GM12892 (cell line): ENCODE results near the gene TMEM150C.

Experiments
- POLR2A ChIP-seq: IDR thresholded peaks from 2 replicates; pipeline ENCODE4 v1.6.1; 2011; ENCODE audit warnings: low read depth, low read length, control low read depth
- POLR2AphosphoS5 ChIP-seq: IDR thresholded peaks from 2 replicates; pipeline ENCODE4 v1.6.1; 2011; ENCODE audit warnings: low read depth, low read length, control low read depth

DNA sequence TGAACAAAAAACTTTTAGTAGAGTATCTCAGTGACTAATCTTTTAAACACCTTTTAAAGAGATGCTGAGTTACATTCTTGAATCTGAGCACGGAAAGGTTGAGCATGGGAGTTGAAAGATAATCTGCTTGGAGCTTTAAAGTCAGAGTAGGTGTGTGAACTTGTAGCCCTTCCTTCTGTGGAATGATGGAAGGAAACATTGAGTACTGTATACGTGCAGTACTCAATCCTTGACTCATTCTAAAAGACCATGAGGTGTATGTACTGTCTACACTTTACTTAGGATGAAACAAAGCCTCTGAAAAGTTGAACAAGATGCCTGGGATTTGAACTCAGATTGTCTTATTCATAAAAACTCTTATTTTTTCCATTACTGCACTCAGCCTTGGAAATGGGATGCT, 128.0 kb downstream of the TMEM150C start:
- TF ChIP-seq POLR2AphosphoS5 (no peak), POLR2A (no peak)
